ENCODE results near the gene BAZ2B.

The BAZ2B gene

GRCh38 chr2:159457589-159457988 lies 158.8 kb downstream of the BAZ2B start:
- DNase-seq = no peak

GRCh38 chr2:159456500-159457426 lies 159.6 kb downstream of the BAZ2B start:
- DNase-seq = no peak

- no peak for DNase-seq
These were observed 160.9 kb downstream of the BAZ2B start for GRCh38 chr2:159455330-159455918.

- no peak for DNase-seq
These were observed 162.2 kb downstream of the BAZ2B start for GRCh38 chr2:159454185-159454584.

GRCh38 chr2:159450180-159450579 lies 166.2 kb downstream of the BAZ2B start:
- DNase-seq = no peak

- no peak for DNase-seq
These were observed 166.7 kb downstream of the BAZ2B start for GRCh38 chr2:159449504-159450124.

- no peak for DNase-seq
These were observed 169.5 kb downstream of the BAZ2B start for GRCh38 chr2:159446817-159447216.

GRCh38 chr2:159446201-159446600 lies 170.1 kb downstream of the BAZ2B start:
- DNase-seq = no peak

- DNase-seq = no peak
These were observed 171.0 kb downstream of the BAZ2B start for GRCh38 chr2:159445307-159445706.

- DNase-seq = no peak
These were observed 171.6 kb downstream of the BAZ2B start for GRCh38 chr2:159444754-159445153.

- DNase-seq = no peak
These were observed 174.0 kb downstream of the BAZ2B start for GRCh38 chr2:159442159-159442852.

- DNase-seq = no peak
These were observed 175.2 kb downstream of the BAZ2B start for GRCh38 chr2:159441182-159441581.

GRCh38 chr2:159439421-159439820 lies 176.9 kb downstream of the BAZ2B start:
- DNase-seq = no peak

- no peak for DNase-seq
These were observed 177.5 kb downstream of the BAZ2B start for GRCh38 chr2:159438720-159439353.

- no peak for DNase-seq
These were observed 178.1 kb downstream of the BAZ2B start for GRCh38 chr2:159438284-159438683.

GRCh38 chr2:159432610-159433009 lies 183.7 kb downstream of the BAZ2B start:
- no peak for DNase-seq

GRCh38 chr2:159427048-159427447 lies 189.3 kb downstream of the BAZ2B start:
- DNase-seq = no peak

GRCh38 chr2:159419403-159419802 lies 196.9 kb downstream of the BAZ2B start:
- DNase-seq = no peak

GRCh38 chr2:159411460-159411859 lies 204.9 kb downstream of the BAZ2B start:
- no peak for DNase-seq

GRCh38 chr2:159410276-159410675 lies 206.1 kb downstream of the BAZ2B start:
- no peak for DNase-seq

GRCh38 chr2:159409116-159409800 lies 207.1 kb downstream of the BAZ2B start:
- no peak for DNase-seq

GRCh38 chr2:159402790-159403189 lies 213.6 kb downstream of the BAZ2B start:
- DNase-seq = no peak

Measured in activated T-cell treated with anti-CD3 and anti-CD28 coated beads, Interleukin-2, amount 50 U/mL, for 48 hours (primary cell).